Naive B cell (primary cell): ENCODE data around the gene TPRG1L. TPM values are rescaled to one million over a fixed set of nuclear protein-coding genes. Genes with fewer than 3 reads are reported as not detected.
"Not testable (repeated sequence)": the region's sequence is repeated elsewhere in the genome, so short reads cannot be mapped to it uniquely, and the experiment has no call there.

Experiments used
- ATAC-seq, 2 donors: fragments of 150-1000 bp; cut with Tn5 transposase; 2 replicates each; pipeline ENCODE4 v1.10.0; 2021; ENCODE audit warnings: low read depth in 2 of 2, mild to moderate bottlenecking in 2 of 2, moderate library complexity in 2 of 2
- DNase-seq: peaks from one replicate; pipeline ENCODE4 v3.0.0; 2022
- H3K27ac Mint-ChIP-seq, 6 donors: one replicate each; pipeline ENCODE4 v1.8.0; 2020 to 2022; ENCODE audit warnings: mild to moderate bottlenecking in 6 of 6, mixed read lengths in 6 of 6, moderate library complexity in 5 of 6, inconsistent platforms in 2 of 6
- H3K27me3 Mint-ChIP-seq, 3 donors: one replicate each; pipeline ENCODE4 v1.8.0; 2021 to 2022; ENCODE audit warnings: mixed read lengths in 3 of 3, mild to moderate bottlenecking in 1 of 3
- H3K36me3 Mint-ChIP-seq, 2 donors: one replicate each; pipeline ENCODE4 v1.8.0; 2020 to 2022; ENCODE audit warnings: mixed read lengths in 2 of 2, inconsistent platforms in 1 of 2, mild to moderate bottlenecking in 1 of 2
- H3K4me1 Mint-ChIP-seq, 3 donors: one replicate each; pipeline ENCODE4 v1.8.0; 2020 to 2022; ENCODE audit warnings: mixed read lengths in 3 of 3, inconsistent platforms in 1 of 3, mild to moderate bottlenecking in 1 of 3, moderate library complexity in 1 of 3
- H3K4me3 Mint-ChIP-seq, 8 donors: one replicate each; pipeline ENCODE4 v1.8.0; 2020 to 2022; ENCODE audit warnings: mild to moderate bottlenecking in 8 of 8, mixed read lengths in 8 of 8, moderate library complexity in 8 of 8, inconsistent platforms in 2 of 8
- H3K9me3 Mint-ChIP-seq, 7 donors: one replicate each; pipeline ENCODE4 v1.8.0; 2020 to 2022; ENCODE audit warnings: mixed read lengths in 7 of 7, mild to moderate bottlenecking in 5 of 7, inconsistent platforms in 2 of 7, moderate library complexity in 1 of 7
- polyA plus RNA-seq, 6 donors: library from polyadenylated mRNA; unstranded; fragments of 300-500 nt; fragmentation: Illumina TruSeq; gene quantifications; one replicate each; pipeline ENCODE4 v1.2.3, GENCODE V29; 2021; ENCODE audit warnings: low read depth in 6 of 6

TPRG1L gene
- 10 to 100 TPM; 23.7 to 38.7 (median 35.7) TPM for polyA plus RNA-seq

GRCh38 chr1:3624200-3625136, at the start of gene TPRG1L:
TPRG1L (plus strand) TSS chr1:3625015; CDS start chr1:3625073, 58 bp downstream.
- no peaks in the 10 kb centered on the region for H3K27me3 Mint-ChIP-seq
- peak; percentile 88 to 92 for ATAC-seq
- peak within 1 kb of the TSS; percentile 88 to 98 (median 96) for H3K27ac Mint-ChIP-seq
- peaks cover 34 to 51% (median 47%) of the 10 kb centered on the region in 3 donors for H3K4me1 Mint-ChIP-seq
- H3K4me3 Mint-ChIP-seq, result peak within 1 kb of the TSS; percentile 94 to 100 (median 98)
- no peaks in the 10 kb centered on the region for H3K9me3 Mint-ChIP-seq
- DNase-seq, result peak; percentile 99
- H3K36me3 Mint-ChIP-seq, result peaks cover 0 to 7% of the 10 kb centered on the region in 2 donors

DNA sequence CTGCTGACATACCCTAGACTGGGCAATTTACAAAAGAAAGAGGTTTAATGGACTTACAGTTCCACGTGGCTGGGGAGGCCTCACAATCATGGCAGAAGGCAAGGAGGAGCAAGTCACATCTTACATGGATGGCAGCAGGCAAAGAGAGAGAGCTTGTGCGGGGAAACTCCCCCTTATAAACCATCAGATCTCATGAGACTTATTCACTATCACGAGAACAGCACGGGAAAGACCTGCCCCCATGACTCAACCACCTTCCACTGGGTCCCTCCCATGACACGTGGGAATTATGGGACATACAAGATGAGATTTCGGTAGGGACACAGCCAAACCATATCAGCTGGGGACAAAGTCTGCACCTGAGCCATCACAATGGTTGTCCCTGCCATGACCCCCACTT, 49.3 kb upstream of the TPRG1L start:
- DNase-seq, H3K36me3 Mint-ChIP-seq, H3K27me3 Mint-ChIP-seq, H3K27ac Mint-ChIP-seq, ATAC-seq, H3K9me3 Mint-ChIP-seq: not testable (repeated sequence)
- H3K4me3 Mint-ChIP-seq, result peak overlapping the region in 2 of 8 donors; percentile 18 to 48
- peaks cover 12 to 20% (median 18%) of the 10 kb centered on the region in 3 donors for H3K4me1 Mint-ChIP-seq

- Mint-ChIP-seq H3K4me3 (no peak overlapping the region), H3K4me1 (peaks cover 12 to 15% (median 15%) of the 10 kb centered on the region in 3 donors), H3K27ac (no peak overlapping the region), H3K9me3 (no peaks in the 10 kb centered on the region), H3K36me3 (no peaks in the 10 kb centered on the region), H3K27me3 (peaks cover 0 to 6% (median 0%) of the 10 kb centered on the region in 3 donors)
- no peak for DNase-seq
- no peak for ATAC-seq
These were observed 48.8 kb upstream of the TPRG1L start for GRCh38 chr1:3575993-3576392.

GRCh38 chr1:3577300-3577699, 47.5 kb upstream of the TPRG1L start:
- H3K36me3 Mint-ChIP-seq, result no peaks in the 10 kb centered on the region
- H3K4me1 Mint-ChIP-seq, result peaks cover 15% of the 10 kb centered on the region in 3 donors
- H3K4me3 Mint-ChIP-seq, result peak overlapping the region in 1 of 8 donors; percentile 35
- peaks cover 0 to 7% (median 0%) of the 10 kb centered on the region in 3 donors for H3K27me3 Mint-ChIP-seq
- H3K9me3 Mint-ChIP-seq, result no peaks in the 10 kb centered on the region
- ATAC-seq, result peak; percentile 18 to 30
- no peak overlapping the region for H3K27ac Mint-ChIP-seq
- DNase-seq, result no peak

DNA sequence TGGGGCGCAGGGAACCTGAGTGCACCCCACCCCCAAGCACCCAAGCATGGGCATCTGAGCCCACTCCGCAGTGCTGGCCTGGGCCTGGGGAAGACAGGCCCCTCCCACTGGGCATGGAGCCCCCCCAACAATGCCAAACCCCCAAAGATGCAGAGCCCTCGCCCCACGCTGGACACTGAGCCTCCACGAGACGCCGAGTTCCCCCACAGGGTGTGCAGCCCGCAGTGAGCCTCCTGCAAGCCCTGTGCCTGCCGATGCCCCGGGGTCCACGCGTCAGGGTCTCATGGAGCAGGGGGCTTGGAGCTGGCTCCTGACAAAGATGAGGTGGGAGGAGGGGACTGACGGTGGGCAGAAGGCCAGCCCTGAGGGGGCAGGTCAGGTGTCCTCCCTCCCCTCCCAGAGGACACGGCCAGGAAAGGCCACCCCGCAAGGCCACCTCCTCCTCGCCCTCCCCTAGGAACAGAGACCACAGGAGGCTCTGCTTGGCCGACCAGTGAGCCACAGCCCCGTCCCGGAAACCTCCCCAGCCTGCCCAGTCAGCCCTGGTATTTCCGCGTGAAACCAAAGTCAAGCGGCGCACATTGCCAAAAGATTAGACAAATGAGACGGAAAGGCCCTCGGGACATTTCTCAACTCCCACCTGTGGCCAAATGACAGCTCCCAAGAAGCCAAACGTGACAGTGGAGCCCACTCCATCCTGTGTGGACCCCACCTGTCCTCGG, 46.9 kb upstream of the TPRG1L start:
- H3K4me3 Mint-ChIP-seq, result peak overlapping the region in 4 of 8 donors; percentile 30 to 77 (median 38)
- H3K27ac Mint-ChIP-seq, result no peak overlapping the region
- ATAC-seq, result peak; percentile 28 to 37

DNA sequence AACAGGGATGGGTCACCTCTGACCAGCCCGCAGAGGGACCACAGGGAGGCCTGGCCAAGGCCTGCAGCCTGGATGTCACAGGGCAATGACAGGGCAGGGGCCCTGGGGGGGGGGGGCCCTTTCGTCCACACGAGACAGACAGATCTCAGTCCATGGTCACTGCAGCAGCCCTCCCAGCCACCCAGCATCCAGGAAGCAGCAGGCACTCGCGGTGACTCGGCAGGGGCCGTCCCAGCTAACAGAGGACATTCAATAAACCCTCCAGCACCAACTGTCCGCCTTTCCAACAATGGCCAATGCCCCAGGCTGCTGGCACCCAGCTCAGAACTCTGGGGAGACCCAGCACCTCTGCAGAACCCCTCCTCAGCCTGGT, 46.4 kb upstream of the TPRG1L start:
- no peaks in the 10 kb centered on the region for H3K9me3 Mint-ChIP-seq
- peaks cover 0 to 12% (median 0%) of the 10 kb centered on the region in 3 donors for H3K27me3 Mint-ChIP-seq
- ATAC-seq (no peak), DNase-seq (no peak)
- H3K4me3 Mint-ChIP-seq, result peak overlapping the region in 2 of 8 donors; percentile 35 to 77
- no peak overlapping the region for H3K27ac Mint-ChIP-seq
- H3K36me3 Mint-ChIP-seq, result no peaks in the 10 kb centered on the region
- H3K4me1 Mint-ChIP-seq, result peaks cover 15 to 20% (median 15%) of the 10 kb centered on the region in 3 donors

More for the DNA sequence above, 46.9 kb upstream of the TPRG1L start:
- Mint-ChIP-seq H3K9me3 (no peaks in the 10 kb centered on the region), H3K4me1 (peaks cover 15 to 20% (median 15%) of the 10 kb centered on the region in 3 donors), H3K27me3 (peaks cover 0 to 12% (median 0%) of the 10 kb centered on the region in 3 donors), H3K36me3 (no peaks in the 10 kb centered on the region)
- DNase-seq, result no peak

GRCh38 chr1:3578906-3579305, 45.9 kb upstream of the TPRG1L start:
- Mint-ChIP-seq H3K27me3 (peaks cover 0 to 12% (median 0%) of the 10 kb centered on the region in 3 donors), H3K4me3 (peak overlapping the region in 1 of 8 donors; percentile 71), H3K36me3 (no peaks in the 10 kb centered on the region), H3K27ac (no peak overlapping the region), H3K4me1 (peaks cover 15 to 20% (median 15%) of the 10 kb centered on the region in 3 donors), H3K9me3 (no peaks in the 10 kb centered on the region)
- DNase-seq (no peak), ATAC-seq (no peak)

DNA sequence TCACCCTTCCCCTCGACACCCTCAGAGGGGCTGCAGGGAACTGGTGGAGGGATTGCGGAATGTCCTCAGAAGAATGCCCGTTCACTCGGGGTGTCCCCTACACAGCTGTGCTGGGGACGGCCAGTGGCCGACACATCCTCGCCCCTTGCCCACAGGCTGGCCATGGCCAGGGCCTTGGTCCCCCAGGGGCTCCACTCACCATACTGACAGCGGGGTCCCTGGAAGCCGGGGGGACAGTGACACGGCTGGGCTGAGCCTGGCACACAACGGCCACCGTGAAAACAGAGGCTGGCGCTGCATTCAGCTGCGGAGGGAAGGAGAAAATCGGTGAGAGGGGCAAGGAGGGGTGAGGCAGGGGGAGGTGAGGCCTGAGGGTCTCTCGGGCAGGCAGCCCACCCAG, 45.2 kb upstream of the TPRG1L start:
- peaks cover 0 to 12% (median 0%) of the 10 kb centered on the region in 3 donors for H3K27me3 Mint-ChIP-seq
- H3K36me3 Mint-ChIP-seq, result no peaks in the 10 kb centered on the region
- H3K9me3 Mint-ChIP-seq, result no peaks in the 10 kb centered on the region
- ATAC-seq (no peak), DNase-seq (no peak)
- peaks cover 15 to 20% (median 15%) of the 10 kb centered on the region in 3 donors for H3K4me1 Mint-ChIP-seq
- no peak overlapping the region for H3K27ac Mint-ChIP-seq
- no peak overlapping the region for H3K4me3 Mint-ChIP-seq

DNA sequence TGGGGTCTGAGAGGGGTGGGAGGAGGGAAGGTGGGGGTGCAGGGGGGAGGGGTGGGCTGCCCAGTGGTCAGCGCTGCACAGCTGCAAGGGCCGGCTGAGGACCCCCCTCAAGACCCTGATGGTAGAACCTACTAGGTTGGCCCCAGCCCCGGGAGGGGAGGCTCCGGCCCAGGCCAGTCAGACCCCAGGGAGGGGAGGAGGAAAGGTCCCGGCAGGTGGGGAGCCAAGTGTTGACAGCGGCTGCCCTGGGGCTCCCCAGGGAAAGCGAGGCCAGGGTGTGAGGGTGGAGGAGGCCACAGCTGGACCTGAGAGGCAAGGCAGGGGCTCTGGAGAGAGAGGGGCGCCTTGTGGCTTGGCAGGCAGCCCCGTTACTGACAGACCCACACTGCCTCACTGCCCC, 44.6 kb upstream of the TPRG1L start:
- Mint-ChIP-seq H3K36me3 (no peaks in the 10 kb centered on the region), H3K9me3 (no peaks in the 10 kb centered on the region), H3K4me3 (no peak overlapping the region), H3K27me3 (peaks cover 0 to 12% (median 0%) of the 10 kb centered on the region in 3 donors), H3K27ac (no peak overlapping the region), H3K4me1 (peaks cover 15 to 20% (median 15%) of the 10 kb centered on the region in 3 donors)
- ATAC-seq (no peak), DNase-seq (no peak)

DNA sequence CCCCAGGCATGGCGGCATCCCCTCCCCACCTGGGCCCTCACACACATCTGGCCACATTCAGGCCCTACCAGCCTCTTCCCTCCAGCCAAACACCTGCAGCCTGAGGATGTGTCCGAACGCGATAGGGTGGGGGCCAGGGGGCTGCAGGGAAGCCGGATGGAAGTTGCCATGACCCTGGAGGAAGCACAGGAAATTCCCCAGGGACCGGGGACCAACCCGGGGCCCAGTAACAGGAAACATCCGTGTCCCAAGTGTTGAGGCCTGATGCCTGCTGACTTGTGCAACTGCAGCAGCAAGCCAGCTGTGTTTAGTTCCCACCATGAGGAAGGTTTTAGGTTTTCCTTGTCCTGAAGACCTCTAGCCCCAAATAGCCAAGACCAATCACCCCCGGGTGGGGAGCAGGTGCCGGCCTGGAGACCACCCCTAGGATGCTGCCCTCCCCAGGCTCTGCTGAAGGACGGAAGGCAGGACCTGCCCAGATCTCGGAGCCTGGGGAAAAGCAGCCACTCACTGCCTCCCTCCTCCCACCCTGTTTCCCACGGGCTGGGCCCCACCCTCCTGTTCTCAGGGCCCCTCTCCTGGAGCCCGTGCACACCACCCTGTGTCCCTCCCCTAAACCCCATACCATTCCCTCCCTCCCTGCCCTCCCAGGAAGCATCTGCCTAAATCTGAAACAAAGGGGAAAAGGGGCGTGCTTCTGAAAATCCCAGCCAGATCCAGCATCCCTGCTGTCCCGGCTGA, 43.3 kb upstream of the TPRG1L start:
- Mint-ChIP-seq H3K9me3 (no peaks in the 10 kb centered on the region), H3K4me3 (no peak overlapping the region), H3K27ac (no peak overlapping the region), H3K36me3 (no peaks in the 10 kb centered on the region), H3K4me1 (peaks cover 15 to 20% (median 15%) of the 10 kb centered on the region in 3 donors), H3K27me3 (peaks cover 0 to 12% (median 0%) of the 10 kb centered on the region in 3 donors)
- ATAC-seq, result no peak
- no peak for DNase-seq

GRCh38 chr1:3583751-3584150, 41.1 kb upstream of the TPRG1L start:
- not testable (repeated sequence) for DNase-seq, H3K36me3 Mint-ChIP-seq, H3K4me1 Mint-ChIP-seq, H3K27ac Mint-ChIP-seq, H3K9me3 Mint-ChIP-seq, ATAC-seq, H3K4me3 Mint-ChIP-seq
- peaks cover 0 to 12% (median 0%) of the 10 kb centered on the region in 3 donors for H3K27me3 Mint-ChIP-seq

- DNase-seq (no peak), ATAC-seq (no peak)
- Mint-ChIP-seq H3K4me1 (peaks cover 0 to 4% (median 3%) of the 10 kb centered on the region in 3 donors), H3K27ac (no peak overlapping the region), H3K4me3 (no peak overlapping the region), H3K36me3 (no peaks in the 10 kb centered on the region), H3K27me3 (peaks cover 0 to 6% (median 0%) of the 10 kb centered on the region in 3 donors), H3K9me3 (no peaks in the 10 kb centered on the region)
These were observed 39.9 kb upstream of the TPRG1L start for GRCh38 chr1:3584915-3585314.

- H3K27me3 Mint-ChIP-seq, DNase-seq, H3K27ac Mint-ChIP-seq, ATAC-seq, H3K4me3 Mint-ChIP-seq, H3K4me1 Mint-ChIP-seq, H3K36me3 Mint-ChIP-seq, H3K9me3 Mint-ChIP-seq: not testable (repeated sequence)
These were observed 39.4 kb upstream of the TPRG1L start for GRCh38 chr1:3585353-3585868.
